IMR-90 (cell line): Measurements from ENCODE around the gene TRIM26.

Source experiments
- BHLHE40 ChIP-seq: fragments of 150-350 bp; IDR thresholded peaks from 2 replicates; pipeline ENCODE4 v1.6.1; 2016; ENCODE audit warnings: mild to moderate bottlenecking, low read depth, low read length
- CTCF ChIP-seq: conservative IDR thresholded peaks from 2 replicates; pipeline ENCODE4 v1.5.1; 2012; ENCODE audit warnings: mild to moderate bottlenecking, low read depth, low read length, improper control_type of control experiment
- MAFK ChIP-seq: IDR thresholded peaks from 2 replicates; pipeline ENCODE4 v1.6.1; 2012; ENCODE audit warnings: low read depth, low read length, improper control_type of control experiment
- NFE2L2 ChIP-seq: fragments of 150-350 bp; IDR thresholded peaks from 2 replicates; pipeline ENCODE4 v1.6.1; 2016; ENCODE audit warnings: low read depth, mild to moderate bottlenecking, low read length
- POLR2A ChIP-seq: IDR thresholded peaks from 2 replicates; pipeline ENCODE4 v1.6.1; 2012; ENCODE audit warnings: mild to moderate bottlenecking, low read depth, low read length
- RCOR1 ChIP-seq: IDR thresholded peaks from 2 replicates; pipeline ENCODE4 v1.6.1; 2012; ENCODE audit warnings: mild to moderate bottlenecking, low read length, improper control_type of control experiment; ENCODE audit not compliant: insufficient replicate concordance
- RFX5 ChIP-seq: IDR thresholded peaks from 2 replicates; pipeline ENCODE4 v1.8.0; 2012; ENCODE audit warnings: low read depth, mild to moderate bottlenecking, low read length, moderate library complexity
- SMC3 ChIP-seq: fragments of 150-350 bp; IDR thresholded peaks from 2 replicates; pipeline ENCODE4 v1.6.1; 2016; ENCODE audit warnings: low read depth, mild to moderate bottlenecking, antibody characterized with exemption, low read length, moderate library complexity

DNA sequence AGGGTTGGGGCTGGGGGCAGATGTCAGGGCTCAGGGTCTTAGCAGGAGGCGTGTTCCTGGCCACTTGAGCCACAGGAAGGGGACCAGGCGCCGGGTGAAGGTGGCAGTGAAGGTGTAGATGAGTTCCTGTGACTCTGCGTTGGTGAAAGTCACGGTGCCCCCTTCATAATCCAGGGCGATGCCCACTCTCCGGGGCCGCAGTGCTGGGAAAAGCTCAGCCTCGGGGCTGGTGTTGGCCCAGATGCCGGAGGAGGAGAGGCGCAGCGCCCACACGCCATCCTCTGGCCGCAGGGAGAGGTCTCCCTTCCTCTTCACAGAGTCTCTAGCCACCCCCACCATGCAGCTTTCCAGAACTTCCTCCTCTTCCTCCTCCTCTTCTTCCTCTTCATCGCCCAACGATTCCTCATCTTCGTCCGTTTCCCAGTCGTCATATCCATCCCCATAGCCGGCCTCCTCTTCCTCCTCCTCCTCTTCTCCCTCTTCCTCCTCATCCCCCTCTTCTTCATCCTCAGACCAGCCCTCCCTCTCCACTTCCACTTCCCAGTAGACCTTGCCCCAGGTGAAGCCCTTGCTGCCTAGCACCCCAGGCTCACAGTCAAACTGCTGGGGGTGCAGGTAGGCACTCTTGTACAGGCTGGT, 27.2 kb downstream of the TRIM26 start:
- TF ChIP-seq CTCF = no peak
- no peak for TF ChIP-seq BHLHE40
- no peak for TF ChIP-seq NFE2L2
- no peak for TF ChIP-seq POLR2A
- TF ChIP-seq RCOR1 = no peak
- TF ChIP-seq RFX5 = no peak
- TF ChIP-seq SMC3 = no peak
- no peak for TF ChIP-seq MAFK
